Activated T-helper 1 cell treated with anti-CD3 and anti-CD28 coated beads, Interleukin-2, amount 50 U/mL, for 16 hours (primary cell): ENCODE results near the gene ASB2.

Source experiments
- DNase-seq, 2 donors: peaks; one replicate each; pipeline ENCODE4 v3.0.0-alpha.2; 2020; ENCODE audit warnings: low read depth in 1 of 2, low spot score in 1 of 2

ASB2 gene

GRCh38 chr14:93981316-93982229 lies 5.2 kb upstream of the ASB2 start:
- no peak for DNase-seq

- DNase-seq, result no peak
These were observed 4.3 kb upstream of the ASB2 start for GRCh38 chr14:93980456-93981201.

- no peak for DNase-seq
These were observed 2.4 kb upstream of the ASB2 start for GRCh38 chr14:93978735-93979134.

DNA sequence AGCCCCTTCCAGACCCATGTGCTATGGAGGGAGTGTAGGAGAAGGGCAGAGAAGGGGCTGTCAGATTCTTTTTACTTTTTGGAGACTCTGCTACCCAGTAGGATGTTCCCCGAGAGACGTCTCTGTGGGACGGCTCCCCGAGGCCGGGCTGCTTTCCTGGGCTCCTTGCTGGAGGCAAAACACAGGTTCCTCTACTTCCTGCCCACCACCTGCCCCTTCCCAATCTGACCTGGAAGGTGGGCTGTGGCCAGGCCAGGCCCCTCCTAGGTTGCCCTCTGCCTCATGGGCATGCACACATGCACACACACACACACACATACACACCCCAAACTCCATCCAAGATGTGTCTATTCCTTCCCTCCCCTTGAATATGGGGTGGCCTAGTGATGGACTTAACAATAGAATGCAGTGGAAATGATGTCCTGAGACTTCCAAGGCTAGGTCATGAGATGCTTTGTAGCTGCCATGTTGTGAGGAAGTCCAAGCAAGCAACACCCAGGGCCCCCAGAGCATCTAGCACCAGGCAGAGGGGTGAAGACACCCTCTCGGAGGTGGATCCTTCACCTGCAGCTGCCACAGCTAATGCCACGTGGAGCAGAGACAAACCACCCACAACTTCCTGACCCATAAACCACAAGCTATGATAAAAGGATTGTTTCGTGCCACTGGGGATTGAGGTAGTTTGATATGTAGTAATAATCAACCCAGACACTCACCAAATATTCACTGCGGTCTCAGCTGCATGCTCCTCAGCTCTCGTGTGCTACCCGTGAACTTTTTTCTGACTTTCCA lies 1.6 kb upstream of the ASB2 start:
- peak; percentile 45 to 71 for DNase-seq

DNA sequence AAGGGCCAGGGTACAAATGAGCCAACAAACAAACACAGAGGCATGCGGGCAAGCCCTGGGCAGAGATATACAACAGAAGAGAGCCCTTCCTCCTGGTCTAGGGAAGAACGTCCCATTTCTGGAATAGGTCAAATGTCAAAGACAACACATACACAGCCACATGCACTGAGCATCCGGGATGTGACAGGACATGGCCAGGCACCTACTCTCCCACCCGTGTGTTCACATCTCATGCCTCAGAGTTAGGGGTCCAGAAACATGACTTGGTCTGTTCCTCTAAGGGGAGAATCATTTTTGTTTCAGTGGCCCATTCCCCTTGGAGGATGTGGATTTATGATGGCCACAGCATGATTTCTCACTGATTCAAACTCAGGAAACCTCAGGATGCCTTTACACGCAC lies 801 bp upstream of the ASB2 start:
- no peak for DNase-seq

DNA sequence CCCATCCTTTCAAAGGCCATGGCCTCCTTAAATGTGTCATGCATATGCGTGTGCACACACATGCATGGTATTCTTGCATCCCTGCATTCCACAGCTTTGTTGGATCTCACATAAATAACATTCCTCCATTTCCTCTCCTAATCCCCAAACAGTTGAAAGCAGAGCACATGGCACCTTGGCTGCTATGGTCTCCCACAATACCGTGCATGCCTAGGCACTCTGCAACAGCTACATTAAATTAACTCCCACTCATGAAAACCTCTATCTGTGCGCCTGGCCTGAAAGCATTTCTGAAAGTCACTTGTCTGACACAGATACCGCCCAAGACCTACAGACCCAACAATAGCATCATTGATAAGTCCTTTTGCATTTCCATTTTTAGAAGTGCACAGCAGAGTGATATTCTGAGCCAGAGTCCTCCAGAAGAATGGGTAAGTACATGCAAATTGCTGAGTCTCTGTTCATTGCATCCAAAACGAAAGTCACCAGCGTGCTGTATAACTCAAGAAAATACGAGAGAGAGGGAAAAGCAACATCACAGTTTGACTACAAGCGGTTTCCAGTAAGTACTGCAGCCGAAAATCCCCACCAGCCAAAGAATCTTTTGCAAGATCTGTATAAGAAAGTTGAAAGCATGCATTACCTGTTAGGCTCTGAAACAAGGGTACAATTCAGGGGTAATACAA lies 436 bp downstream of the ASB2 start:
- no peak for DNase-seq

DNA sequence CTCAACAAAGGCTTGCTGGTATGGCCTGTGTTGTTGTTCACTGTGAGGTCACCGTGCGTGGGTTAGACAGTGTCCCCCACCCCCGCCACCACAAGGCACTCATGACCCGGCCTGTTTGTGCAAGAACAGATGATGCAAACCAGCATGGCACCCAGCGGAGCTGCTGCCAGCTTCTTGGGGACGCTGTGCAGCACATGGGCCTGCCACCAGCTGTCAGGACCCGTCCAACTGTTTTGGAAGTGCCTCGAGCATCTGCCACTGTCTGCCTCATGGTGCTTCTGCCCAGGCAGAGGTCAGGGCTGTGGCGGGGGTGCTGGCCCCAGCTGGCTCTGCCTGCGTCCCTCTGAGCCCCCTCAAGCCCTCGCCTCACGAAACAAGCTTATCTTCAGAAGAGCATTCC lies 1.5 kb downstream of the ASB2 start:
- DNase-seq, result no peak

DNA sequence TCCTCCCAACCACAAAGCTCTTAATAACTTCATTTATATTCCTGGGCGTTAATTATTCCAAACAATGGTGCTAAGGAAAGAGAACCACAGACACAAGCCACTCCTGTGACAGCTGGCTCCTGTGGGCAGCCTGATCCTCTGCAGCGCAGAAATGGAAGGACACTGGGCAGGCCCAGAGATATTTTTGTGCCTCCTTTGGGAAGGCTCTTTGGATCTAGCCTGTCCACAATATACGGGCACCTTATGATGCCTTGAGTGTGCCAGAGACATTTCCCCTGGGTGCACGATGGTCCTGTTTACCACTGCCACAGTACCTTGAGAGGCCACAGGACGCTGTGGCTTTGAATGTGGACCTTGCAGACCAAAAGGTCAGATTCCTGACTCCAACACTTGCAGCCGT lies 2.1 kb downstream of the ASB2 start:
- DNase-seq, result no peak

DNA sequence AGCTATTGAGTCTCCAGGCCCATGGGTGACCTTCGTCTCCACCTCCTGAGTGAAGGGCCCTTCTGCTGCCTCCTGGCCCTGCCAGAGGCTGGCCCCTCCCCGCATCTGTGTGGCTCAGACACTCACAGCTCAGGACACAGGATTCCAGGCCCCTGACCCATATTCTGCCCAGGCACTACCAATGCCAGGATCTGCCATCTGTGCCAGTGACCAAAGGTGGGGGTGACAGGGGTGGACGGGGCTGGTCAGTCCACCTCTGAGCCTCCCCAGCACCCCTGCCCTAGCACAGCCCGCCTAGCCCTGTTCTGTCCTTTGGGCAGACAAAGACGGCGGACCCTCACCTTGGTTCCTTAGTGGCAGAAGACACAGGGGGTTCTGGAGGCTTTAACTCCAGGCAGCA lies 2.8 kb downstream of the ASB2 start:
- DNase-seq, result no peak

DNA sequence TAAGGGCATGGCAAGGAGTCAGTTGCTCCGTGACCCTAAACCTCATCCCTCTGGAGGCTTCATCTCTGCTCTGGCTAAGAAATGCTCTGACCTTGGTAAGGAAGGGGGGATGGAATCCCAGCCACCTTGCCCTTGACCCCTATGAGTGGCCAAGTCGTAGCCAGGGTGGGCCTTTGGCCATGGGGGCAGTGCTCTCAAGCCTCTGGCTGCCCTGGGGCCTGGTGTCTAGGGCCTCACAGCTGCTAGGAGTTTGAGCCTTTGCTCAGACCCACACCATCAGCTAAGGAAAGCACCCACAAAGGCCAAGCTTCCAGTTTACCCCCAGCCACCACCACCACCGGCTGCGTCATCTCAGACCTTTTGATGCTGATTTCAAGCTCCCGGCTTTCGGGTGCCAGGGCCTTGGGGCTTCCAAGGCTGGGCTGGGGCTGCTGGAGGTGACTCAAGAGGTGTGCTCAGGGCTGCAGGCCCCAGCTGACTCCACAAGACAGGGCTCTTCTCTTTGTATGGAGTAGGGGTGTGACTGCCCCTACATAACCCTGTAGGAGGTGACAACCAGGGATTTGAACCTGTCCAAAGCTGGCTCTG lies 3.7 kb downstream of the ASB2 start:
- no peak for DNase-seq

DNA sequence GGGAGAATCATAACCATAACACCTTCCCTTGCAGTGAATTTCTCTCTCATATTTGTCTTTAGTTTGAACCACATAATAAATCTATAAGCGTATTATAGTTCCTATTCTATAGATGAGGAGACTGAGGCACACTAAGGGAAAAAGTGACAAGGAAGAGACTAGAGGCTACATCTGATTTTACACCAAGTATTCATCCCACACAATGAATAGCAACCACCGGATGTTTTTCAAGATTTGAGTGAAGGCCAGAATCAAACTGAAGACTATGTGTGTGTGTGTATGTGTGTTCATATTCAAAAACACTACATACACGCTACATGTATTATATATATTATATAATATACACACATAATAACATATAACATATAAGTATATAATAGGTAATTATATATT lies 4.7 kb downstream of the ASB2 start:
- no peak for DNase-seq

GRCh38 chr14:93970965-93971634 lies 5.3 kb downstream of the ASB2 start:
- DNase-seq, result peak in 1 of 2 donors; percentile 41

GRCh38 chr14:93970585-93970964 lies 5.8 kb downstream of the ASB2 start:
- DNase-seq, result peak; percentile 52 to 56

GRCh38 chr14:93969082-93969828 lies 7.1 kb downstream of the ASB2 start:
- no peak for DNase-seq

DNA sequence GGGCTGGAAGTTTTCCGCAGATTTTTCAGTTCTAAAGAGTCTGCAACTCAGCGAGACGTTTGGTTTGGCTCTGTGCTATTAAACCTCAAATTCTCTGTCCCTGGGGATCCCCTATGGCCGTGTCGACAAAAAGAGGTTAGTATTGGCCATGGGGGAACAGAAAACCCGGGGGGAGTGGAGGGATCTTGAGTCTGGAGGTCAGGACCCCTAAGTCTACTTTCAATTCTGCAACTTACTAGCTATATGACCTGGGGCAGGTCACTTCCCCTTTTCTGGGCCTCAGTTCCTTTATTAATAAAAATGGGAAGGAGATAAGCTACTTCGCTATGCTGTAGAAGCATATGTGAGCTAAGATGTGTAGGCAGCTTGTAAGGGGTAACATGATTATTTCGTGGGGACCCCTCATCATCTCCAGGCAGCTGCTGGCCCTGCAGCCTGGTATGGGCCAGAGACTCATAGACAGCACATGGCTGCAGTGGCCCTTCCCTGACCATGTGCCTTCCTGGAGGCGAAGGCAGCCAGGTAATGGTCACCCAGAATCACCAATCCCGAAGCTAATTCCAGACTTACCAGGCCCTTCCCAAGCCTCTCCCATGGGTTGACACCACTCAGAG lies 8.6 kb downstream of the ASB2 start:
- no peak for DNase-seq

DNA sequence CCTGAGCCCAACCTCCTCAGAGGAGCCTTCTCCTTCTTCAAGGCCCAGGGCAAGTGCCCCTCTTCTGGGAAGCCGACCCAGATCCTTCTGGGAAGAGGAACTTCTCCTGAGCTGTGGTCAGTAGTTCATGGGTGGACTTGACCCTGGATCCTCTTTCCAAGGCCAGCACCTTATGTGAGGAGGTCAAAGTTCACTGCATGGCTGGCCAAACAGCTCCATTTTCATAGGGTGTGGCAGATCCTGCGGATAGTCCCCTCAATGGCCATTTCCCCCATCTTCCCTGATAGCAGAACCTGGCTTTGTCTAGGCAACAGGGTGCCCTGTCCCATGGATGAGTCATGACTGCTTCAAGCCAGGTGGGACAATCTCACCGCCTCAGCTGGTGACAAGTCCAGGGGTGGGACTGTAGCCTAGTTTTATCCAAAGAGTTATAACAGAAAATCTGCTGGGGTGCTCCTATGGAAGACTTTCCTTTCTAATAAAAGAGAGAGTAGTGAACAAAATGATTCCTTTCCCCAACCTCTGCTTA lies 10.4 kb downstream of the ASB2 start:
- no peak for DNase-seq

GRCh38 chr14:93965287-93965821 lies 11.0 kb downstream of the ASB2 start:
- no peak for DNase-seq

DNA sequence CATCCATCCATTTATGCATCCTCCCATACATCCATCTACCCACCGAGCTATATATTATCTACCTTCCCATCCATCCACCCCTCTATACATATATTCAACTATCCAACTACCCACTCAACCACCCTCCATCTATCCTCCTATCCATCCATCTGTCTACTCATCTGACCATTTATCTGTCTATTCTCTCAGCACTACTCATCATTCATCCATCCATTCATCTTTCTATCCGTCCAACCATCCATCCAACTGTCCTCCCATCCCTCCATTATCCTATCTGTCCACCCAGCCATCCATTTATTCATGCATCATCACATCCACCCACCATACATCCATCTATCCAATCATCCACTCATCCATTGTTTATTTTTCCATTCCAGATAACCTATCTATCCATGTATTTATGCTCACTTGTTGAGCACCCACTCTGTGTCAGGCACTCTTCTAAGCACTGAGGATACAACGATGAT lies 11.5 kb downstream of the ASB2 start:
- no peak for DNase-seq
